NCI-H1436 (cell line): ENCODE measurements around the gene UBAC1.

ENCODE experiments used
- DNase-seq: peaks from one replicate; lab custom pipeline; 2025; lab: John Stamatoyannopoulos, UW

The UBAC1 gene

GRCh38 chr9:135961277-135961715 lies at the start of gene UBAC1:
TSS of gene UBAC1 (minus strand) at chr9:135961373. CDS start at chr9:135961162, 211 bp downstream.
- DNase-seq = peak; percentile 89

DNA sequence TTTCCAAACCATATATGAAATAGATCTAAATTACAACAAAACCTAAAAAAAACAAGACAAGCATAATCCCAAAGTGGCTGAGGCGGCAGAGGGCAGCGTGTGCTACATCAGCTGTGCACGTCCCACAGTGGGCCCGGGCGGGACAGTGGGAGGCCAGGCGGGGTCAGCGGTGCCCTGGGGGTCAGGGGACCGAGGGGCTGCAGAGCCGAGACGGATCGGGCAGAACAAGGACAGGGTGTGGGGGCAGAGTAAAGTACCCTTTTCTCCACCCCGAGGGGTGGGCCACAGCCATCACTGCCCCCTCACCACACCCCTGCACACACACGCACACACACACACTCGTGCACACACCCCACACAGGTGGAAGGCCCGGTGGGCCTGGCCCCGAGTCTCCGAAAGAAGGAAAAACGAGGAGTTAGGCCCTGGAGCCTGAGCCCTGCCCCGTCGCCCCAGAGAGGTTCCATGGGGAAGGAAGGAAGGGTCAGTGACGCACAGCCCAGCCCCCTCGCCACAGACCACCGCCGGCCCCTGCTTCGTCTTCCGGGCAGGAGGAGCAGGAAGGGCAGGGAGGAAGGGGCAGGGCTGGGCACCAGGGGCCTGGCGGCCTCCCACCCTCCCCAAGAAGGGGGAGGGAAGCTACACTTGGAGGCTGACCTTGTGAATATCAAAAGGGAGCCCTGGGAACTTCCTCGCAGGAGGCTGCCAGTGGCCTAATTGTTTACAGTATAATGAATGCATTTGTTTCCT lies 49.6 kb upstream of the UBAC1 start:
- DNase-seq = no peak

DNA sequence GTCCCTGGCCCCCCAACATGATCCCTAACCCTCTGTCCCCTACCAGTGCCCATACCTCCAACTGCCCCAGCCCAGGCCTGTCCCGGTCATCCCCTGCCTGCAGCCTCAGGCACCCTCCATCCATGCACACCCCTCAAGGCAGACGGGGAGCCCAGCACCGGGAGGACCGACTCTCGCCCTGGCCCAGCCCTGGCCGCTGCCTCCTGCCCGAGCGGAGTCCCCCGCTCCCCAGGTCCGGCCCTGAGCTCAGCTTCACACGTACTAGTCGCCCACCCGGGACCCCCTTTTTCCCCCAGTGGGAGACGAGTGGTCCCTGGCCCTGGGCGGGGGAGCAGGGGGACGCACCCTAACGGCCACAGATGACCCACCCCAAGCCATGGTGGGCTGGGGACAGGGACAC lies 49.0 kb upstream of the UBAC1 start:
- DNase-seq = no peak

DNA sequence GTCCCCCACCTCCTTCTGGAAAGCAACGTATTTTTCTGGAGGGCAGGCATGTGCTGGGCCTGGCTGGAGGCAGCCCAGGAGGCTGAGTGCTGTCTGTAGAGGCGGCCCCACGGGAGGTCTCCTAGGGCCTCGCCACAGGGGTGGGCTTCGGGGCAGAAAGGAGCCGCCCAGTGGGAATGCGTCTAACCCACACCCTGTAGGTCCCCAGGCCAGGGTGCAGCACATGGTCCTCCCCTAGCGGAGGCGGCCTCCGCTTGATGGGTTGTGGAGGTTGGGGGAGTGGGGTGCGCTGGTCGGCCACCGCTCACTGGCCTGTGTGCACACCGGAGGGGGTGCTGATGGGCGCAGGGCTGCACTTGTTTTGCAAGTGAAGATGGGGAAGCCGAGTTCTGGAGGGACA lies 48.3 kb upstream of the UBAC1 start:
- DNase-seq = no peak

- DNase-seq = no peak
Observed at GRCh38 chr9:136008693-136008997, 47.5 kb upstream of the UBAC1 start.

GRCh38 chr9:136007934-136008692 lies 46.9 kb upstream of the UBAC1 start:
- no peak for DNase-seq

- DNase-seq = no peak
Observed at GRCh38 chr9:136007276-136007933, 46.2 kb upstream of the UBAC1 start.

DNA sequence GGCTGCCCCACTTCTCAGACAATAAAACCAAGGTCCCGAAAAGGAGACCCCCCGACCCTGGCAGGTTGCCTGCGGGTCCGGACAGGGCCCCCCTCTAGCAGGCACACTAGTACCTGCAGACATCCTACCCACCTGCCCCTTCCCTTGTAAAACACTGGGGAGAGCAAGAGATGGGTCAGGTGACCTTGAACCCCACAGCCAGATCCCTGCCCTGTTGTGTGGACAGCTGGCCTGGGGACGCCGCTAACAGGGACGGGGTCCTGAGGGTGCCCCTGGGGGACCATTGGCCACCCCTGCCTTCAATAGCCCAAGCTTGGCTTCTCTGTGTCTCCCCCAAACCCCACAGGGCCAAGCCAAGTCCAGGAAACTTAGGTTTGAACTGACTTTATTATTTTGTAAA lies 45.0 kb upstream of the UBAC1 start:
- DNase-seq = no peak

DNA sequence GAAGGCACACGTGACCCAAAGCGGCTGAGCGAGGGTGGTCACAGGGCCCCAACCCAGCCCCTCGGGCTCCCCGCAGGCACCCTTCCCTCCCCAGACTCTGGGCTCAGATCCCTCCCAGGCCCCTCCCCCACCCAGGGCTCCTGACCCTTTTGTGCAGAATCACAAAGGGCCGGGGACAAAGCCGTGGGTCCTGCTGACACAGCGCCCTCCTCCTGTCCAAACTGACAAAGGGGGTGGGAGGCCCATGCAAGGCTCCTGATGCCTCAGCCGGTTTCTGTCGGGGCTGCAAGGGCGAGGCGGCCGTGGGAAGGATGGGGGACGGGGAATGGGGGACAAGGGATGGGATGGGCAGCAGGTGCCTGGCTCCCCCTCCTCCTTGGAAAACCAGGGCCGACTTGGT lies 43.5 kb upstream of the UBAC1 start:
- no peak for DNase-seq

GRCh38 chr9:136004219-136004618 lies 43.0 kb upstream of the UBAC1 start:
- no peak for DNase-seq

DNA sequence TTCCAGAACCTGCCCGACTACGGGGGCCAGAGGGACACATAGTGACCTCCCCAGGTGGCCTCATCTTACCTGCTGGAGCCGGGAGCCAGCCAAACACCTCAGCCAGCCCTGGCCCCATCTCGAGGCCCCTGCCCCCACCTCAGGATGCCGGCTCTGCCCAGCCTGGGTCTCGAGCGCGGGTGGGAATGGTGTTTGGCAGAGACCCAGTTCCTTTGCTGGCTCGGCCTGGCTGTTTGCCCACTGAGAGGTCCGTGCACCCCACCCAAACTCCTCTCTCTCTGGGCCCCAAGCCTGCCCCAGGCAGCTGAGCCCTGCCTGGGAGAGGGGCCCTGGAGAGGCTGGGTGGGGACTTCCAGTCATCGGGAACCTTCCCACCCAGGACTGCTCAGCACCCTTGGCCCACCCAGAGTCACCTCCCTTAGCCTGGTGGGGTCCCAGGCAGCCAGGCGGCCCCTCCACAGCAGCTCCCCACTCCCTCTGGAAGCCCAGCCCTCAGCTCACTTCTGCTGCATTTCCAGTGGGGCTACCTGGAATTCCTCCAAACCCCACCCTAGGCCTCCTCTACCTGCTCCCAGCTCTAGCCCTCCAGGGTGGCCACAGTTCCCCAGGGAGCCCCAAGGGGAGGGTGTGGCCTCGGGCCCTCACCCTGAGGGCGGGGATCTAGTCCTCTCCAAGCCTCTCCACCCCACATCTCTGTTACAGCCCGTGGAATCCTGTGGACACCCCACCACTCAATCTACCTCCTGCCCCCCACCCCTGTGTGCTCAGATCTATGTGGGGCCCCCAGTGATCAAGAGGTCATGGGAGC lies 42.4 kb upstream of the UBAC1 start:
- no peak for DNase-seq

GRCh38 chr9:136002881-136003280 lies 41.7 kb upstream of the UBAC1 start:
- DNase-seq = no peak

DNA sequence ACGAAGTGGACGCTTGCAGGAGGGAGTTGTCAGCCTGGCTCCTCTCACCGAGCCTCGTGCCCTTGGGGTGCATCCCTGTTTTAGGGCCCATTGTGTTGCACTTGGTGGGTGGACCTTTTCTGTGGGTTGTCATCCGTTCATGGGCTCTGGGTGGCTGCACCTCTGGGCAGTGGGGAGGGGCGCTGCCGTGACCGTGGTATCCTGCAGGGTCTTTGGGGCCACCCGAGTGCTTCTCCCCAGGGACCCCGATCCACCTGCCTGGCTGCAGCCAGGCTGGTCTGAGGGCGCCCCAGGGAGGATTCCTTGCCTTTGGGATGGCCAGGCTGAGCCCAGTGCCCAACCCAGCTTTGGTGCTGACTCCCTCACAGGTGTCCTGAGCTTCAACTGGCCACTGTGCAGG lies 41.0 kb upstream of the UBAC1 start:
- no peak for DNase-seq

DNA sequence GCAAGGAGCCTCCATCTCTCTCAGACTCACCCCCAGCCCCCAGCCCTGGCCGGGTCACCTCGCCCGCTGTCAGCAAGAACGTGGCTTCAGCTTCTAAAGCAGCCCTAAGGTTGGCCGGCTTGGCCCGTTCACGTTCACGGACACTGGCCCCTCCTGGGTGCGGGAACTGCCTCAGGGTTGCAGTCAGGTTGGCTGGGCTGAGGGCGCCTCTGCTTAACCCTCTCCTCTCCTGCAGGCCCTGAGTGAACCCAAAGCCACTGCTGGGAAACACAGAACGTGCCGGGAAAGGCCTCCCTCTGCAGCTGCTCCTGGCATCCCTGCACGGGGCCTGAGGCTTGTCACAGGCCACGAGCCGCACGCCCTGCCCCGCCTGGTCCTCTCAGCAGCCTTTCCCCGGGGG lies 40.1 kb upstream of the UBAC1 start:
- no peak for DNase-seq

DNA sequence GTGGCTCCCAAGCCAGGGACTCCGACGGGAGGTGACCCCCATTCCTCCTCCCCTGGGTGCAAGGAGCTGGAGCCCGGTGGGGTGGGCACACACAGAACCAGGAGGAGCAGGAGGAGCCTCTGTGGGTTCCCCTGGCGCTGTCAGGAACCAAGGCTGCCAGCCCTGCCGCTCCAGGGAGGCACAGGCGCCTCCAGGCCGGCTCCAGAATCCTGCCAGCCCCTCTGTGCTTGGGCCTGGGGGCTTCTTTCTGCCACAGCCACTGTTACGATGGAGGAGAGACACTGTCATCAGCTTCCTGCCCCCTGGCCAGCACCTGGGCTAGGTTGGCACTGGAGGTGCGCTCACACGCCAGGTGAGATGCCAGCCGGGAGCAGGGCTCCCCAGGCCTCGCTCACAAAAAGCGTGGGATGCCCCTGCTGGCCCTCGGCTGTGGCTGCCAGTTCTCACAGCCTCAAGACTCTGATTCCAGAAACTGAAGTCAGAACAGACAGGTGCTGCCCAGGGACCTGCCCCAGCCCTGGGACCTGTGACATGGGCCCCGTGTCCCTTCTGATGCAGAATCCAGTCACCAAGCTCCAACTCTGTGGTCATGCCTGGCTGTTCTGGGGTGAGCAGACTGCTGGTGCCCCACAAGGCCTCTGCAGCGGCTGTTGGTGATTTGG lies 37.4 kb upstream of the UBAC1 start:
- DNase-seq = no peak

DNA sequence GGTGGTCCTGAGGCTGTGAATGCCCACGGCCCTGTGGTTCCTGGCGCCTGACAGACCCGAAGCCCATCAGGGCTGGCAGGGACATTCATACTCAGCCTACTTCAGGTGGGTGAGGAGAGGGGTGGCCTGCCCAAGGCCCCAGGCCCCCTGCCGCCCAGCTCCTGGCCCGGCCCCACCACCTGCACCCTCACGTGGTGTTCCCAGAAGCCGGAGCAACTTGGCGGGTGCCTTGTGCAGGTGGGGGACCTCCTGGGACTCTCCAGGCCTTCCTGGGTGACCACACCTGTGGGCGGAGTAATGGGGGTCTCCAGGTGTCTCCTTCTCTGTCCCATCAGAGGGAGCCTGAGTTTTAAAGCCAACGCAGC lies 36.8 kb upstream of the UBAC1 start:
- no peak for DNase-seq

GRCh38 chr9:135997090-135998015 lies 36.2 kb upstream of the UBAC1 start:
- DNase-seq = no peak

- no peak for DNase-seq
Observed at GRCh38 chr9:135995816-135996215, 34.6 kb upstream of the UBAC1 start.

GRCh38 chr9:135994501-135995192 lies 33.5 kb upstream of the UBAC1 start:
- no peak for DNase-seq
